ENCODE measurements around the gene DPEP2NB.

DNA sequence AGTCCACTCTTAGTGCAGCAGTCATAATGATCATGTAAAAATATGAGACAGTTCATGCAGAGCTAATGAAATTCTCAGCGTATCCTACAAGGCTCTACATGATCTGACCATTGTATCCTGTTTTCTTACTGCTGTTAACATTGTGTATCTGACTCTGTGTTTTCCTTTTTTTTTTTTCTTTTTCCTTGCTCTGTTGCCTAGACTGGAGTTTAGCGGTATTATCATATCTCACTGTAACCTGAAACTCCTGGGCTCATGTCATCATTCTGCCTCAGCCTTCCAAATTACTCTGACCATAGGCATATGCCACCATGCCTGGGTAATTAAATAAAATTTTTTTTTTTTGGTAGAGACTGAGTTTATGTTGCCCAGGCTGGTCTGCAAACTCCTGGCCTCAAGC is 19.5 kb upstream of the DPEP2NB start:
- TF ChIP-seq FOS (IDR thresholded peaks at IDR 0.05; ENCODE audit: borderline replicate concordance, extremely low read depth, insufficient read length) = no peak
- TF ChIP-seq, protein P1, sequence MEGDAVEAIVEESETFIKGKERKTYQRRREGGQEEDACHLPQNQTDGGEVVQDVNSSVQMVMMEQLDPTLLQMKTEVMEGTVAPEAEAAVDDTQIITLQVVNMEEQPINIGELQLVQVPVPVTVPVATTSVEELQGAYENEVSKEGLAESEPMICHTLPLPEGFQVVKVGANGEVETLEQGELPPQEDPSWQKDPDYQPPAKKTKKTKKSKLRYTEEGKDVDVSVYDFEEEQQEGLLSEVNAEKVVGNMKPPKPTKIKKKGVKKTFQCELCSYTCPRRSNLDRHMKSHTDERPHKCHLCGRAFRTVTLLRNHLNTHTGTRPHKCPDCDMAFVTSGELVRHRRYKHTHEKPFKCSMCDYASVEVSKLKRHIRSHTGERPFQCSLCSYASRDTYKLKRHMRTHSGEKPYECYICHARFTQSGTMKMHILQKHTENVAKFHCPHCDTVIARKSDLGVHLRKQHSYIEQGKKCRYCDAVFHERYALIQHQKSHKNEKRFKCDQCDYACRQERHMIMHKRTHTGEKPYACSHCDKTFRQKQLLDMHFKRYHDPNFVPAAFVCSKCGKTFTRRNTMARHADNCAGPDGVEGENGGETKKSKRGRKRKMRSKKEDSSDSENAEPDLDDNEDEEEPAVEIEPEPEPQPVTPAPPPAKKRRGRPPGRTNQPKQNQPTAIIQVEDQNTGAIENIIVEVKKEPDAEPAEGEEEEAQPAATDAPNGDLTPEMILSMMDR (IDR thresholded peaks at IDR 0.05 in 2 of 3, conservative IDR thresholded peaks at IDR 0.05 in 1 of 3; ENCODE audit: control insufficient read depth in 2 of 3, extremely low read depth in 1 of 3, insufficient read depth in 1 of 3, low read depth in 3 of 3, low read length in 3 of 3) = no peak
- TF ChIP-seq, protein P2, sequence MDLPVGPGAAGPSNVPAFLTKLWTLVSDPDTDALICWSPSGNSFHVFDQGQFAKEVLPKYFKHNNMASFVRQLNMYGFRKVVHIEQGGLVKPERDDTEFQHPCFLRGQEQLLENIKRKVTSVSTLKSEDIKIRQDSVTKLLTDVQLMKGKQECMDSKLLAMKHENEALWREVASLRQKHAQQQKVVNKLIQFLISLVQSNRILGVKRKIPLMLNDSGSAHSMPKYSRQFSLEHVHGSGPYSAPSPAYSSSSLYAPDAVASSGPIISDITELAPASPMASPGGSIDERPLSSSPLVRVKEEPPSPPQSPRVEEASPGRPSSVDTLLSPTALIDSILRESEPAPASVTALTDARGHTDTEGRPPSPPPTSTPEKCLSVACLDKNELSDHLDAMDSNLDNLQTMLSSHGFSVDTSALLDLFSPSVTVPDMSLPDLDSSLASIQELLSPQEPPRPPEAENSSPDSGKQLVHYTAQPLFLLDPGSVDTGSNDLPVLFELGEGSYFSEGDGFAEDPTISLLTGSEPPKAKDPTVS (IDR thresholded peaks at IDR 0.05; ENCODE audit: low read depth, low read length) = no peak

All from GM12878 (cell line).